Esophagus muscularis mucosa (tissue), 4 donors: ENCODE data around the gene RAB3C. TPM values are rescaled to one million over a fixed set of nuclear protein-coding genes. Genes with fewer than 3 reads are reported as not detected.

ENCODE experiments used
- DNase-seq: peaks from one replicate; pipeline ENCODE4 v3.0.0-alpha.2; 2017; ENCODE audit errors: extremely low spot score
- H3K27ac ChIP-seq, 4 donors: fragments of 200-600 bp; sonication (generic); replicated peaks in 1 of 4; 1 replicate in 3 of 4; 2 replicates in 1 of 4; pipeline ENCODE4 v1.5.1; 2016 to 2019; ENCODE audit warnings: mild to moderate bottlenecking in 1 of 4
- H3K27me3 ChIP-seq, 4 donors: fragments of 200-600 bp; sonication (generic); one replicate each; pipeline versions ENCODE4 v1.5.1 to v1.6.0; 2016 to 2019
- H3K36me3 ChIP-seq, 4 donors: fragments of 200-600 bp; sonication (generic); one replicate each; pipeline ENCODE4 v1.5.1; 2016 to 2019
- H3K4me1 ChIP-seq, 4 donors: fragments of 200-600 bp; sonication (generic); one replicate each; pipeline ENCODE4 v1.5.1; 2016 to 2019
- H3K4me3 ChIP-seq, 4 donors: fragments of 200-600 bp; sonication (generic); 1 replicate in 2 of 4; 2 replicates in 2 of 4; pipeline ENCODE4 v1.5.1; 2016 to 2019; ENCODE audit warnings: mild to moderate bottlenecking in 4 of 4, moderate library complexity in 1 of 4
- H3K9me3 ChIP-seq, 4 donors: fragments of 200-600 bp; sonication (generic); 1 replicate in 3 of 4; 2 replicates in 1 of 4; pipeline ENCODE4 v1.5.1; 2016 to 2019
- CTCF ChIP-seq, 3 experiments: fragments of 200-600 bp in 2 of 3; fragments of 450-650 bp in 1 of 3; sonication (generic) in 2 of 3; IDR thresholded peaks; one replicate each; pipeline ENCODE4 v1.5.1; 2017 to 2019; ENCODE audit warnings: antibody characterized with exemption in 3 of 3, mild to moderate bottlenecking in 2 of 3, moderate library complexity in 1 of 3
- EP300 ChIP-seq: sonication (generic); formaldehyde crosslinking; IDR thresholded peaks from one replicate; pipeline ENCODE4 v1.6.1; 2017; ENCODE audit warnings: antibody characterized with exemption
- POLR2A ChIP-seq: fragments of 450-650 bp; IDR thresholded peaks from one replicate; pipeline ENCODE4 v1.6.1; 2017; ENCODE audit warnings: antibody characterized with exemption, moderate library complexity, mild to moderate bottlenecking, low read depth
- POLR2AphosphoS5 ChIP-seq, 2 donors: sonication (generic); formaldehyde crosslinking; IDR thresholded peaks; one replicate each; pipeline ENCODE4 v1.6.1; 2017; ENCODE audit warnings: antibody characterized with exemption in 2 of 2
- WGBS: methylation state at CpG from one replicate; pipeline ENCODE4 v1.1.5; 2018; 5-methylcytosine and 5-hydroxymethylcytosine counted together
- intact Hi-C: fragments of 100-400 bp; cut with DNase I; formaldehyde crosslinking; loops from one replicate; pipeline ENCODE4 v1.15.1; 2023
- total RNA-seq, 4 donors: library from RNA; depleted of rRNA; stranded (reverse); fragments of >200 nt; gene quantifications; one replicate each; pipeline versions ENCODE4 v1.1.0 to v1.2.1, GENCODE V29; 2016

The RAB3C gene
- total RNA-seq, 4 donors from 2014 or later: 2.6 to 9.6 (median 5.9) TPM

GRCh38 chr5:58827463-58827862 is 244.6 kb downstream of the RAB3C start:
- no peak for TF ChIP-seq EP300
- Histone ChIP-seq H3K4me1 (no peaks in the 10 kb centered on the region), H3K27me3 (no peaks in the 10 kb centered on the region), H3K36me3 (no peaks in the 10 kb centered on the region), H3K4me3 (no peak overlapping the region), H3K9me3 (no peaks in the 10 kb centered on the region), H3K27ac (no peak overlapping the region)
- WGBS: 66% methylated on average over 2 of the region's 2 CpGs
- intact Hi-C loops: no loop called here
- no peak for DNase-seq

- H3K9me3 ChIP-seq: no peaks in the 10 kb centered on the region
- no peak for TF ChIP-seq POLR2AphosphoS5 (IDR thresholded peaks at IDR 0.05)
- no peak for TF ChIP-seq POLR2A
- no peak for TF ChIP-seq CTCF (IDR thresholded peaks at IDR 0.05)
- TF ChIP-seq EP300: no peak
- no peak overlapping the region for H3K4me3 ChIP-seq
- no peaks in the 10 kb centered on the region for H3K27me3 ChIP-seq
- intact Hi-C loops: no loop called here
- 88% methylated on average over 4 of the region's 4 CpGs for WGBS
- no peak overlapping the region for H3K27ac ChIP-seq
- no peak for DNase-seq
- H3K4me1 ChIP-seq: no peaks in the 10 kb centered on the region
- no peaks in the 10 kb centered on the region for H3K36me3 ChIP-seq
Observed at GRCh38 chr5:58828258-58828657, 245.4 kb downstream of the RAB3C start.

GRCh38 chr5:58834242-58835225 is 251.7 kb downstream of the RAB3C start:
- Histone ChIP-seq H3K27me3 (no peaks in the 10 kb centered on the region), H3K4me3 (no peak overlapping the region), H3K4me1 (no peaks in the 10 kb centered on the region), H3K27ac (no peak overlapping the region), H3K36me3 (no peaks in the 10 kb centered on the region), H3K9me3 (peaks cover 0 to 7% (median 4%) of the 10 kb centered on the region in 4 donors)
- intact Hi-C loops: no loop called here
- no peak for DNase-seq
- TF ChIP-seq POLR2AphosphoS5 (IDR thresholded peaks at IDR 0.05) (no peak), CTCF (IDR thresholded peaks at IDR 0.05) (no peak), POLR2A (no peak), EP300 (no peak)

GRCh38 chr5:58836351-58836750 is 253.5 kb downstream of the RAB3C start:
- Histone ChIP-seq H3K4me3 (no peak overlapping the region), H3K4me1 (no peaks in the 10 kb centered on the region), H3K27me3 (no peaks in the 10 kb centered on the region), H3K9me3 (peaks cover 0 to 20% (median 13%) of the 10 kb centered on the region in 4 donors), H3K27ac (no peak overlapping the region), H3K36me3 (no peaks in the 10 kb centered on the region)
- intact Hi-C loops: no loop called here
- DNase-seq: no peak
- 74% methylated on average over 3 of the region's 3 CpGs for WGBS
- TF ChIP-seq POLR2AphosphoS5 (IDR thresholded peaks at IDR 0.05): no peak
- TF ChIP-seq EP300: no peak
- TF ChIP-seq POLR2A: no peak
- no peak for TF ChIP-seq CTCF (IDR thresholded peaks at IDR 0.05)

GRCh38 chr5:58838729-58839128 is 255.9 kb downstream of the RAB3C start:
- Histone ChIP-seq H3K4me3 (no peak overlapping the region), H3K9me3 (peaks cover 0 to 20% (median 13%) of the 10 kb centered on the region in 4 donors), H3K27me3 (no peaks in the 10 kb centered on the region), H3K36me3 (no peaks in the 10 kb centered on the region), H3K4me1 (no peaks in the 10 kb centered on the region), H3K27ac (no peak overlapping the region)
- intact Hi-C loops: no loop called here
- DNase-seq: no peak
- no peak for TF ChIP-seq POLR2A
- TF ChIP-seq CTCF (IDR thresholded peaks at IDR 0.05): no peak
- no peak for TF ChIP-seq EP300
- TF ChIP-seq POLR2AphosphoS5 (IDR thresholded peaks at IDR 0.05): no peak
